ENCODE measurements around the gene UBA7. TPM values are rescaled to one million over a fixed set of nuclear protein-coding genes. Genes with fewer than 3 reads are reported as not detected.

UBA7 gene, protein sequence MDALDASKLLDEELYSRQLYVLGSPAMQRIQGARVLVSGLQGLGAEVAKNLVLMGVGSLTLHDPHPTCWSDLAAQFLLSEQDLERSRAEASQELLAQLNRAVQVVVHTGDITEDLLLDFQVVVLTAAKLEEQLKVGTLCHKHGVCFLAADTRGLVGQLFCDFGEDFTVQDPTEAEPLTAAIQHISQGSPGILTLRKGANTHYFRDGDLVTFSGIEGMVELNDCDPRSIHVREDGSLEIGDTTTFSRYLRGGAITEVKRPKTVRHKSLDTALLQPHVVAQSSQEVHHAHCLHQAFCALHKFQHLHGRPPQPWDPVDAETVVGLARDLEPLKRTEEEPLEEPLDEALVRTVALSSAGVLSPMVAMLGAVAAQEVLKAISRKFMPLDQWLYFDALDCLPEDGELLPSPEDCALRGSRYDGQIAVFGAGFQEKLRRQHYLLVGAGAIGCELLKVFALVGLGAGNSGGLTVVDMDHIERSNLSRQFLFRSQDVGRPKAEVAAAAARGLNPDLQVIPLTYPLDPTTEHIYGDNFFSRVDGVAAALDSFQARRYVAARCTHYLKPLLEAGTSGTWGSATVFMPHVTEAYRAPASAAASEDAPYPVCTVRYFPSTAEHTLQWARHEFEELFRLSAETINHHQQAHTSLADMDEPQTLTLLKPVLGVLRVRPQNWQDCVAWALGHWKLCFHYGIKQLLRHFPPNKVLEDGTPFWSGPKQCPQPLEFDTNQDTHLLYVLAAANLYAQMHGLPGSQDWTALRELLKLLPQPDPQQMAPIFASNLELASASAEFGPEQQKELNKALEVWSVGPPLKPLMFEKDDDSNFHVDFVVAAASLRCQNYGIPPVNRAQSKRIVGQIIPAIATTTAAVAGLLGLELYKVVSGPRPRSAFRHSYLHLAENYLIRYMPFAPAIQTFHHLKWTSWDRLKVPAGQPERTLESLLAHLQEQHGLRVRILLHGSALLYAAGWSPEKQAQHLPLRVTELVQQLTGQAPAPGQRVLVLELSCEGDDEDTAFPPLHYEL
- total RNA-seq, result 10 to 100 TPM; 16.4 to 39.1 (median 28.5) TPM
- long read RNA-seq, result 0 reads

DNA sequence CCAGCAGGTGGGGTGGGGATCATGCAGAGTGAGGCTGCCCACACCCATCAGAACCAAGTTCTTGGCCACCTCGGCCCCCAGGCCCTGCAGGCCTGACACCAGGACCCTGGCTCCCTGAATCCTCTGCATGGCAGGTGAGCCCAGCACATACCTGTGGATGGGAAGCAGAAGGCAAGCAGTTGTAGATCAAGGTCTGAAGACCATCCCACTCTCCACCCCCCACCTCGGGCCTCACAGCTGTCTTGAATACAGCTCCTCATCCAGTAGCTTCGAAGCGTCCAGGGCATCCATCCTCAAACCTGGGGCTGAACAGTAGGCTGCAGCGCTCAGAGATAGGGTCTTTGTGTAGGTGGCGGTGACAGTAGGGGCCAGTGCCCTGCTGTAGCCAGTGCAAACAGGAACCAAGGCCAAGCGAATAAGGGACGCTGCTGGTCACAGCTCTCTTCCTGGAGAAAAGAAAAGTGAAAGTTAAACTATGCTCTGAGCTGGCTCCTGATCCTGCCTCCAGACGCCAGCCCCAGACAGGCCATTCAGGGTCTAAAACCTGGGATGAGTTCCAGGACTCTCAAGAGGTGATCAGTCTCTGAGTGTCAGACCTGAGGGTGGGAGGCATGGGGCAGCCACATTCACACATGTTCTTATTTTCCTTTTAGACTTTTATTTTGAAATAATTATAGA lies at the start of gene UBA7:
UBA7 (minus strand) TSS at position 457 of the 678 bp plus-strand sequence; CDS start at position 291, 166 bp downstream.
- TF ChIP-seq, protein P1, sequence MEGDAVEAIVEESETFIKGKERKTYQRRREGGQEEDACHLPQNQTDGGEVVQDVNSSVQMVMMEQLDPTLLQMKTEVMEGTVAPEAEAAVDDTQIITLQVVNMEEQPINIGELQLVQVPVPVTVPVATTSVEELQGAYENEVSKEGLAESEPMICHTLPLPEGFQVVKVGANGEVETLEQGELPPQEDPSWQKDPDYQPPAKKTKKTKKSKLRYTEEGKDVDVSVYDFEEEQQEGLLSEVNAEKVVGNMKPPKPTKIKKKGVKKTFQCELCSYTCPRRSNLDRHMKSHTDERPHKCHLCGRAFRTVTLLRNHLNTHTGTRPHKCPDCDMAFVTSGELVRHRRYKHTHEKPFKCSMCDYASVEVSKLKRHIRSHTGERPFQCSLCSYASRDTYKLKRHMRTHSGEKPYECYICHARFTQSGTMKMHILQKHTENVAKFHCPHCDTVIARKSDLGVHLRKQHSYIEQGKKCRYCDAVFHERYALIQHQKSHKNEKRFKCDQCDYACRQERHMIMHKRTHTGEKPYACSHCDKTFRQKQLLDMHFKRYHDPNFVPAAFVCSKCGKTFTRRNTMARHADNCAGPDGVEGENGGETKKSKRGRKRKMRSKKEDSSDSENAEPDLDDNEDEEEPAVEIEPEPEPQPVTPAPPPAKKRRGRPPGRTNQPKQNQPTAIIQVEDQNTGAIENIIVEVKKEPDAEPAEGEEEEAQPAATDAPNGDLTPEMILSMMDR (IDR thresholded peaks at IDR 0.05), result no peak
- no peak for TF ChIP-seq POLR2A (IDR thresholded peaks at IDR 0.05)
- H3K4me1 ChIP-seq, result peaks cover 0 to 12% (median 3%) of the 10 kb centered on the region in 4 donors
- H3K27me3 ChIP-seq, result no peaks in the 10 kb centered on the region
- ATAC-seq (peak; percentile 95 to 98 (median 97)), DNase-seq (peak; percentile 58 to 69 (median 65))
- WGBS (ENCODE audit: insufficient coverage, low coverage, low lambda C conversion rate, missing lambda C conversion rate), result under 1% methylated on average over 7 of the region's 9 CpGs
- H3K27ac ChIP-seq, result peak within 1 kb of the TSS; percentile 63 to 72 (median 70)
- H3K4me3 ChIP-seq, result peak within 1 kb of the TSS; percentile 38 to 57 (median 46)
- H3K36me3 ChIP-seq, result peaks cover 0 to 6% (median 0%) of the 10 kb centered on the region in 4 donors
- intact Hi-C loops (cut with DNase I), result no loop called here
- H3K9me3 ChIP-seq, result no peaks in the 10 kb centered on the region

DNA sequence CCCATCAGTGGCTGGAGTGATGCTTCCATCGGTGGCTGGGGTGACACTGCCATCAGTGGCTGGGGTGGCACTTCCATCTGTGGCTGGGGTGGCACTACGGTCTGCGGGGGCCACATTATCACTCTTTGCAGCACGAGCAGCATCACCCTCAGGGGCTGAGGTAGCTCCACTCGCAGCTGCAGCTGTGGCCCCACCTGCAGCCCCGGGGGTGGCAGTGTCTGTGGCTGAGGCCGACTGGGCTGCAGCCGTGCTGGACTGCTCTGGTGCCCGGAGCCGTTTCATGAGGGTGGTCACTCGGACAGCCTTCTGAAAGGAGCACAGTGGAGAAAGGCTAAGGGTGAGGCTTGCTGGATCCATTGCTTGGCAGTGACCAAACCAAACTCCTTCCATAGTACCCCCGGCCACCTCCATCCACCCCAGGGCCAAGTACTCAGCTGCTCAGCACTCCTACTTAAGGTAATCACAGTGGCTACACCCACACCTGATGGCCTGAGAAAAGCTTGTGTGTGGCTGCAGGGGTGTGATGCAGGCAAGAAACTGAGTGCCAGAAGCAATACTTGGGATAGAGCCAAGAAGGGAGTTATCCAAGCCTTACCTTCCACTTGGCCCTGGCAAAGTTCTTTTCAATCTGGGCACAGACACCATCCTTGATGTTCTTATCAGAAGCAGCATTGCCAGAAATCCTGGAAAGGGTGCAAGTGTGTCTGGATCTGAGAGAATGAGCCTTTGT lies 46.0 kb upstream of the UBA7 start:
- H3K9me3 ChIP-seq, result no peaks in the 10 kb centered on the region
- no peak overlapping the region for H3K4me3 ChIP-seq
- DNase-seq, result no peak
- no peak overlapping the region for H3K27ac ChIP-seq
- H3K4me1 ChIP-seq, result no peaks in the 10 kb centered on the region
- intact Hi-C loops (cut with DNase I), result no loop called here
- no peaks in the 10 kb centered on the region for H3K27me3 ChIP-seq
- TF ChIP-seq, protein P1 (IDR thresholded peaks at IDR 0.05), result no peak
- TF ChIP-seq POLR2A (IDR thresholded peaks at IDR 0.05), result no peak
- no CpG with 5 or more reads among the region's 12 CpGs for WGBS (ENCODE audit: insufficient coverage, low coverage, low lambda C conversion rate, missing lambda C conversion rate)
- no peaks in the 10 kb centered on the region for H3K36me3 ChIP-seq
- no peak for ATAC-seq

DNA sequence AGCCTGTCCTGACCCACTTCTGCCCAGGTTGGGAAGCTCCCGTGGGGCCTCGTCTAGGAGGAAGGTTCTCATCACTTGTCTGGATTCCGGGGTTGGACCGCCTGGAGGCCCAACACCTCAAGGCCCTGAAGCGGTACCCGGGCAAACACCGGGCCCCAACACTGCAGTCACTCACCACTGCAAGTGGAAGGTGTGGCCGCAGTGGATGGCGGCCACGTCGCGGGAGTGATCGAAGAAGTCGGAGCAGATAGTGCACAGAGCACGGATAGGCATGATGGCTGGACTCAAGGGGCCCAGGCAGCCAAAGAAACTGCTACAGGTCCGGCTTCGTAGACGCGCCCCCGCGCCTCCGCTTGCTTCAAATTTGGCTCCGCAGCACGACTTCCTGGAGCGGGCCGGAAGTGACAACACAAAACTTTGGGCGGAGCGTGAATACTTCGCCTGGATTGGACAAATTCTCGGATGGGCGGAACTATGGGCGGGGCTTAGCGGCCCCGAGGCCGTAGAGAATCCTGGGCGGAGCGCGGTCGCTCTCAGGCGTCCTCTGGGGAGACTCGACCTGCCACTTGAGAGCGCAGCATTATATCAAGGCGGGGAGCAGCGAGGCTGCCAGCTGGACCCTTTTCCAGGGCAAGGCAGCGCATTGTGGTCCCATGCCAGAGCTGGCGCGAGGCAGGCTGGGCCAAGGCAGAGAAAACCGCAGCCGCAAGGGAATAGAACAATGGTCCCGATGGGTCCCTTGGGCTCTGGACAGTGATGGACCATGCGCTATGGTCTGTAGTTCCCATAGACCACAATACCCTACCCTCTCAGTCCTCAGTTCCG lies 42.6 kb upstream of the UBA7 start, which contains the start of gene TRAIP:
TRAIP (minus strand) TSS at position 384 of the 825 bp plus-strand sequence; CDS start at position 273, 111 bp downstream.
- Histone ChIP-seq H3K36me3 (no peaks in the 10 kb centered on the region), H3K27me3 (no peaks in the 10 kb centered on the region), H3K9me3 (no peaks in the 10 kb centered on the region), H3K27ac (peak within 1 kb of the TSS in 1 of 3 donors; percentile 31), H3K4me1 (no peaks in the 10 kb centered on the region), H3K4me3 (peak within 1 kb of the TSS; percentile 55 to 62 (median 56))
- no peak for TF ChIP-seq POLR2A (IDR thresholded peaks at IDR 0.05)
- TF ChIP-seq, protein P1 (IDR thresholded peaks at IDR 0.05), result no peak
- DNase-seq (peak; percentile 92 to 93 (median 92)), ATAC-seq (peak; percentile 97 to 100 (median 100))
- intact Hi-C loops (cut with DNase I), result no loop called here
- WGBS (ENCODE audit: insufficient coverage, low coverage, low lambda C conversion rate, missing lambda C conversion rate), result 0% methylated on average over 6 of the region's 52 CpGs

Measured in right lobe of liver (tissue), 6 donors.